Panc1 (cell line): ENCODE results near the gene CASQ1. TPM values are rescaled to one million over a fixed set of nuclear protein-coding genes. Genes with fewer than 3 reads are reported as not detected.

Experiments used
- ATAC-seq: fragments of 200-7000 bp; cut with Tn5 transposase; 2 replicates; pipeline ENCODE4 v1.9.1; 2020; ENCODE audit warnings: mild to moderate bottlenecking, moderate library complexity
- BruUV-seq: library from RNA; stranded (reverse); fragments of 400-500 nt; replicated peaks from 2 replicates; lab custom pipeline; 2021; lab: Mats Ljungman, UMichigan
- CTCF ChIA-PET: fragments of 300-600 bp; sonication (Branson Sonifier 250); formaldehyde crosslinking; loops from one replicate; lab custom pipeline; 2022; ENCODE audit warnings: antibody characterized with exemption; lab: Charles Lee
- POLR2A ChIA-PET: fragments of 300-600 bp; sonication (Branson Sonifier 250); formaldehyde crosslinking; loops from one replicate; lab custom pipeline; 2022; ENCODE audit warnings: antibody characterized with exemption; lab: Charles Lee
- DNase-seq: peaks from one replicate; pipeline ENCODE4 v3.0.0-alpha.2; 2010; ENCODE audit warnings: low read depth, low spot score
- H3K27ac ChIP-seq: 2 replicates; pipeline ENCODE4 v1.5.1; 2011; ENCODE audit warnings: mild to moderate bottlenecking, low read length, inconsistent platforms
- H3K27me3 ChIP-seq: fragments of 200-500 bp; sonication (Bioruptor generic); 2 replicates; pipeline ENCODE4 v1.6.0; 2014; ENCODE audit warnings: low read length, inconsistent platforms; ENCODE audit not compliant: control insufficient read depth, insufficient read depth
- H3K36me3 ChIP-seq: fragments of 200-500 bp; sonication (Bioruptor generic); 2 replicates; pipeline ENCODE4 v1.5.1; 2014; ENCODE audit warnings: inconsistent platforms, mild to moderate bottlenecking, low read length, moderate library complexity; ENCODE audit not compliant: control insufficient read depth, insufficient read depth
- H3K4me1 ChIP-seq: 2 replicates; pipeline ENCODE4 v1.5.1; 2011; ENCODE audit warnings: inconsistent platforms, mild to moderate bottlenecking, low read length, moderate library complexity; ENCODE audit not compliant: control insufficient read depth, insufficient read depth
- H3K4me3 ChIP-seq, 2 experiments: 2 replicates each; pipeline ENCODE4 v1.5.1; 2011 to 2012; ENCODE audit warnings: low read depth in 2 of 2, low read length in 2 of 2, mild to moderate bottlenecking in 2 of 2, inconsistent platforms in 1 of 2, moderate library complexity in 1 of 2
- H3K9me3 ChIP-seq: fragments of 200-500 bp; sonication (Bioruptor generic); 2 replicates; pipeline ENCODE4 v1.5.1; 2014; ENCODE audit warnings: low read depth, mild to moderate bottlenecking, inconsistent platforms, low read length, moderate library complexity; ENCODE audit not compliant: control insufficient read depth, insufficient read depth
- POLR2AphosphoS5 ChIP-seq: IDR thresholded peaks from 2 replicates; pipeline ENCODE4 v1.6.1; 2012; ENCODE audit warnings: mild to moderate bottlenecking, low read depth, low read length, moderate library complexity
- SIN3A ChIP-seq: IDR thresholded peaks from 2 replicates; pipeline ENCODE4 v1.6.1; 2012; ENCODE audit warnings: low read depth, mild to moderate bottlenecking, low read length, moderate library complexity, borderline replicate concordance; ENCODE audit not compliant: insufficient read depth
- TCF7L2 ChIP-seq: IDR thresholded peaks from 2 replicates; pipeline ENCODE4 v1.6.1; 2011; ENCODE audit warnings: mild to moderate bottlenecking, low read depth, low read length, inconsistent platforms
- in situ Hi-C: cut with HindIII; loops from 2 replicates; pipeline ENCODE4 v1.10.0; 2016; ENCODE audit warnings: low sequenced_read_pairs, low pct_unique_long_range_greater_than_20kb
- intact Hi-C: fragments of 100-400 bp; cut with micrococcal nuclease; formaldehyde crosslinking; loops from one replicate; pipeline ENCODE4 v1.10.0; 2022; ENCODE audit not compliant: unreplicated experiment
- total RNA-seq: library from RNA; stranded (reverse); gene quantifications from one replicate; pipeline ENCODE4 v1.2.1, GENCODE V29; 2021; ENCODE audit not compliant: unreplicated experiment
- TF ChIP-seq, protein P1 (sequence below), 2 experiments: IDR thresholded peaks; 2 replicates each; pipeline ENCODE4 v1.6.1; 2011 to 2012; ENCODE audit warnings: low read depth in 2 of 2, control low read depth in 1 of 2, low read length in 1 of 2, mild to moderate bottlenecking in 1 of 2, moderate library complexity in 1 of 2; ENCODE audit not compliant: insufficient read depth in 1 of 2
- TF ChIP-seq, protein P2 (sequence below): fragments of 450-650 bp; IDR thresholded peaks from 2 replicates; pipeline ENCODE4 v1.5.1; 2017; ENCODE audit warnings: mild to moderate bottlenecking

CASQ1 gene
- total RNA-seq, 1 experiment from 2014 or later = not detected

- ATAC-seq = no peak
- no TSS peak for BruUV-seq
- ChIA-PET POLR2A (no interaction called here), CTCF (no interaction called here)
- no peak for TF ChIP-seq SIN3A
- no peak for TF ChIP-seq POLR2AphosphoS5
- TF ChIP-seq, protein P1, sequence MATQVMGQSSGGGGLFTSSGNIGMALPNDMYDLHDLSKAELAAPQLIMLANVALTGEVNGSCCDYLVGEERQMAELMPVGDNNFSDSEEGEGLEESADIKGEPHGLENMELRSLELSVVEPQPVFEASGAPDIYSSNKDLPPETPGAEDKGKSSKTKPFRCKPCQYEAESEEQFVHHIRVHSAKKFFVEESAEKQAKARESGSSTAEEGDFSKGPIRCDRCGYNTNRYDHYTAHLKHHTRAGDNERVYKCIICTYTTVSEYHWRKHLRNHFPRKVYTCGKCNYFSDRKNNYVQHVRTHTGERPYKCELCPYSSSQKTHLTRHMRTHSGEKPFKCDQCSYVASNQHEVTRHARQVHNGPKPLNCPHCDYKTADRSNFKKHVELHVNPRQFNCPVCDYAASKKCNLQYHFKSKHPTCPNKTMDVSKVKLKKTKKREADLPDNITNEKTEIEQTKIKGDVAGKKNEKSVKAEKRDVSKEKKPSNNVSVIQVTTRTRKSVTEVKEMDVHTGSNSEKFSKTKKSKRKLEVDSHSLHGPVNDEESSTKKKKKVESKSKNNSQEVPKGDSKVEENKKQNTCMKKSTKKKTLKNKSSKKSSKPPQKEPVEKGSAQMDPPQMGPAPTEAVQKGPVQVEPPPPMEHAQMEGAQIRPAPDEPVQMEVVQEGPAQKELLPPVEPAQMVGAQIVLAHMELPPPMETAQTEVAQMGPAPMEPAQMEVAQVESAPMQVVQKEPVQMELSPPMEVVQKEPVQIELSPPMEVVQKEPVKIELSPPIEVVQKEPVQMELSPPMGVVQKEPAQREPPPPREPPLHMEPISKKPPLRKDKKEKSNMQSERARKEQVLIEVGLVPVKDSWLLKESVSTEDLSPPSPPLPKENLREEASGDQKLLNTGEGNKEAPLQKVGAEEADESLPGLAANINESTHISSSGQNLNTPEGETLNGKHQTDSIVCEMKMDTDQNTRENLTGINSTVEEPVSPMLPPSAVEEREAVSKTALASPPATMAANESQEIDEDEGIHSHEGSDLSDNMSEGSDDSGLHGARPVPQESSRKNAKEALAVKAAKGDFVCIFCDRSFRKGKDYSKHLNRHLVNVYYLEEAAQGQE (IDR thresholded peaks at IDR 0.05; ENCODE audit: insufficient read depth in 1 of 2, low read depth in 2 of 2, low read length in 1 of 2) = no peak
- no peak for TF ChIP-seq TCF7L2
- Histone ChIP-seq H3K4me3 (no peak overlapping the region), H3K36me3 (peaks cover 19% of the 10 kb centered on the region), H3K27me3 (no peaks in the 10 kb centered on the region), H3K4me1 (peaks cover 9% of the 10 kb centered on the region), H3K9me3 (no peaks in the 10 kb centered on the region), H3K27ac (no peak overlapping the region)
- in situ Hi-C loops (no loop called here), intact Hi-C loops (no loop called here)
- DNase-seq = no peak
Observed at GRCh38 chr1:160211046-160211790, 20.8 kb downstream of the CASQ1 start.

DNA sequence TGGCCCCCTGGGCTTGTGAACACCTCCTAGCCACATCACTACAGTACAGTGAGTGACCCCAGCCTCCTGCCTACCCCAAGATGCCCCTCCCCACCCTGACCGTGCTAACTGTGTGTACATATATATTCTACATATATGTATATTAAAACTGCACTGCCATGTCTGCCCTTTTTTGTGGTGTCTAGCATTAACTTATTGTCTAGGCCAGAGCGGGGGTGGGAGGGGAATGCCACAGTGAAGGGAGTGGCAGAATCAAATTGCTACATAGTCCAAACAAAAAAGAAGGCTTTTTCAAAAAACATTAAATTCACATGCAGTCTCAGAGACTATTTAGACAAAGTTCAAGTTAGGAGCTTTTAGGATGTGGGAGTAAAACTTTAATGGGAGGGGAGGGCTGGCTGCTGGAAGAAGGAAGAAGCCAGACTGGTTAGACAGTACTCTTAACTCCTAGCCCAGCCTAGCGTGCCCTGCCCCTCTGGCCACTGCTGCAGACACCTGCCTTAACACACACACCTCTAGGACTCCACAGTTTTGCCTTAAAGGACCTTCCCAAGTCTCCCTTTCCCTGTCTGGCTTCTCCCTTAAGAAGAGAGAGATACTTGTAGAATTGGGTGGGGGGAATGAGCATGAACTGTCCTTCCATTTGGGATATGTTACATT is 24.2 kb downstream of the CASQ1 start:
- in situ Hi-C loops = no loop called here
- intact Hi-C loops = no loop called here
- ATAC-seq (no peak), DNase-seq (no peak)
- H3K4me3 ChIP-seq = no peak overlapping the region
- H3K36me3 ChIP-seq = peaks cover 35% of the 10 kb centered on the region
- no peak overlapping the region for H3K27ac ChIP-seq
- no peaks in the 10 kb centered on the region for H3K9me3 ChIP-seq
- ChIA-PET POLR2A (no interaction called here), CTCF (no interaction called here)
- no peaks in the 10 kb centered on the region for H3K27me3 ChIP-seq
- H3K4me1 ChIP-seq = peaks cover 2% of the 10 kb centered on the region; the same call in 1 of the 2 replicates
- BruUV-seq = TSS peak; percentile 72
- TF ChIP-seq, protein P1 (IDR thresholded peaks at IDR 0.05; ENCODE audit: insufficient read depth in 1 of 2, low read depth in 2 of 2, low read length in 1 of 2) = no peak
- no peak for TF ChIP-seq TCF7L2
- TF ChIP-seq, protein P2, sequence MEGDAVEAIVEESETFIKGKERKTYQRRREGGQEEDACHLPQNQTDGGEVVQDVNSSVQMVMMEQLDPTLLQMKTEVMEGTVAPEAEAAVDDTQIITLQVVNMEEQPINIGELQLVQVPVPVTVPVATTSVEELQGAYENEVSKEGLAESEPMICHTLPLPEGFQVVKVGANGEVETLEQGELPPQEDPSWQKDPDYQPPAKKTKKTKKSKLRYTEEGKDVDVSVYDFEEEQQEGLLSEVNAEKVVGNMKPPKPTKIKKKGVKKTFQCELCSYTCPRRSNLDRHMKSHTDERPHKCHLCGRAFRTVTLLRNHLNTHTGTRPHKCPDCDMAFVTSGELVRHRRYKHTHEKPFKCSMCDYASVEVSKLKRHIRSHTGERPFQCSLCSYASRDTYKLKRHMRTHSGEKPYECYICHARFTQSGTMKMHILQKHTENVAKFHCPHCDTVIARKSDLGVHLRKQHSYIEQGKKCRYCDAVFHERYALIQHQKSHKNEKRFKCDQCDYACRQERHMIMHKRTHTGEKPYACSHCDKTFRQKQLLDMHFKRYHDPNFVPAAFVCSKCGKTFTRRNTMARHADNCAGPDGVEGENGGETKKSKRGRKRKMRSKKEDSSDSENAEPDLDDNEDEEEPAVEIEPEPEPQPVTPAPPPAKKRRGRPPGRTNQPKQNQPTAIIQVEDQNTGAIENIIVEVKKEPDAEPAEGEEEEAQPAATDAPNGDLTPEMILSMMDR = no peak
- TF ChIP-seq POLR2AphosphoS5 = no peak
- TF ChIP-seq SIN3A = no peak
